RWPE1 (cell line): ENCODE measurements around the gene SGK1.

Experiments used
- CTCF ChIA-PET: fragments of 350-600 bp; sonication (Branson Sonifier 250); formaldehyde crosslinking; extraction: SDS; loops from one replicate; lab custom pipeline; 2021; lab: Yijun Ruan, JAX
- POLR2A ChIA-PET: fragments of 400-600 bp; formaldehyde crosslinking; extraction: SDS; loops from one replicate; lab custom pipeline; 2020; ENCODE audit warnings: antibody characterized with exemption; ENCODE audit not compliant: low non-redundant PET; lab: Yijun Ruan, JAX
- DNase-seq: peaks from one replicate; pipeline ENCODE4 v3.0.0; 2012; ENCODE audit warnings: low spot score
- H3K27ac ChIP-seq: fragments of 450-650 bp; 2 replicates; pipeline ENCODE4 v1.5.1; 2017
- CTCF ChIP-seq: fragments of 450-650 bp; conservative IDR thresholded peaks from 2 replicates; pipeline ENCODE4 v1.5.1; 2017; ENCODE audit warnings: low read depth, mild to moderate bottlenecking

SGK1 gene

GRCh38 chr6:134295953-134296553 lies 21.9 kb downstream of the SGK1 start:
- DNase-seq: peak; percentile 51
- TF ChIP-seq CTCF: no peak
- H3K27ac ChIP-seq: peak overlapping the region; percentile 44; the same call in 1 of the 2 replicates
- ChIA-PET POLR2A (no interaction called here), CTCF (interaction anchor here (0.6 kb wide), 1 partner anchor 625 kb away, joined by 3 read pairs; no protein-coding TSS in a partner anchor)

- no peak overlapping the region for H3K27ac ChIP-seq
- POLR2A ChIA-PET: no interaction called here
- CTCF ChIA-PET: no interaction called here
- TF ChIP-seq CTCF: no peak
- DNase-seq: no peak
These were observed 24.2 kb downstream of the SGK1 start for GRCh38 chr6:134293659-134294161.

- POLR2A ChIA-PET: no interaction called here
- TF ChIP-seq CTCF: no peak
- DNase-seq: no peak
- no peak overlapping the region for H3K27ac ChIP-seq
- CTCF ChIA-PET: interaction anchor here (0.7 kb wide), 1 partner anchor 28 kb away, joined by 6 read pairs; no protein-coding TSS in a partner anchor
These were observed 26.8 kb downstream of the SGK1 start for GRCh38 chr6:134291156-134291555.

GRCh38 chr6:134289204-134289575 lies 28.7 kb downstream of the SGK1 start:
- no peak for TF ChIP-seq CTCF
- ChIA-PET POLR2A (no interaction called here), CTCF (interaction anchor here (0.7 kb wide), 1 partner anchor 147 kb away, joined by 3 read pairs; no protein-coding TSS in a partner anchor)
- no peak overlapping the region for H3K27ac ChIP-seq
- no peak for DNase-seq

GRCh38 chr6:134288538-134289203 lies 29.2 kb downstream of the SGK1 start:
- peak; percentile 52 for DNase-seq
- ChIA-PET POLR2A (no interaction called here), CTCF (interaction anchor here (0.7 kb wide), 1 partner anchor 147 kb away, joined by 3 read pairs; no protein-coding TSS in a partner anchor)
- TF ChIP-seq CTCF: no peak
- H3K27ac ChIP-seq: no peak overlapping the region

- POLR2A ChIA-PET: no interaction called here
- TF ChIP-seq CTCF: no peak
- DNase-seq: no peak
- CTCF ChIA-PET: no interaction called here
- H3K27ac ChIP-seq: no peak overlapping the region
These were observed 29.9 kb downstream of the SGK1 start for GRCh38 chr6:134287859-134288537.
